ENCODE results near the gene EHD2. TPM values are rescaled to one million over a fixed set of nuclear protein-coding genes. Genes with fewer than 3 reads are reported as not detected.
A peak's percentile ranks its signal among the peaks of the same experiment; 100 is the strongest.

EHD2 gene
- total RNA-seq, 1 donor from 2014 or later: 1.2 TPM

- DNase-seq (ENCODE audit: low spot score in 2 of 2): no peak
- FAIRE-seq: no peak
Measured at GRCh38 chr19:47686679-47687450, 26.4 kb upstream of the EHD2 start.

- FAIRE-seq (no peak), DNase-seq (ENCODE audit: low spot score in 2 of 2) (no peak)
Measured at GRCh38 chr19:47687906-47688305, 25.3 kb upstream of the EHD2 start.

GRCh38 chr19:47691090-47691489 lies 22.1 kb upstream of the EHD2 start:
- no peak for FAIRE-seq
- no peak for DNase-seq (ENCODE audit: low spot score in 2 of 2)

- no peak for FAIRE-seq
- DNase-seq (ENCODE audit: low spot score in 2 of 2): no peak
Measured at GRCh38 chr19:47691782-47692181, 21.4 kb upstream of the EHD2 start.

DNA sequence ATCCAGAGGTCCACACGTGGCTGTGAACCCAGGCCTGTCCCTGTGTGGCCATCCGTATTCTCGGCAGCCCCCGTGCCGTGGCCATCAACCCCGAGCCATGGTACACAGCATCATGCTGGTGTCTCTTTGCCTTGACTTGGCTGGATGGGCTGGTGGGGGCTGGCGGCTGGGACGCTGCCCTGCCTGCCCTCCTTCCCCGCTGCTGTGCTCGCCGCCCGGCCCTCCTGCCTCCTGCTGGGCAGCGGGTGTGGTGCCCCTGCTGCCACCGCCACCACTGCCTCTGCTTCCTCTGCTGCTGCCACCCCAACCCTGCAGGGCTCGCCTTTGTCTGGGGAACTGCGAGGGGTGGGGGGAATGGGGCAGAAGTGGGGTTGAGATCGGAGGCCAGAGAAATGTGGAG lies 19.7 kb upstream of the EHD2 start:
- FAIRE-seq (no peak), DNase-seq (ENCODE audit: low spot score in 2 of 2) (no peak)

GRCh38 chr19:47693903-47694302 lies 19.3 kb upstream of the EHD2 start:
- FAIRE-seq: no peak
- DNase-seq (ENCODE audit: low spot score in 2 of 2): no peak

DNA sequence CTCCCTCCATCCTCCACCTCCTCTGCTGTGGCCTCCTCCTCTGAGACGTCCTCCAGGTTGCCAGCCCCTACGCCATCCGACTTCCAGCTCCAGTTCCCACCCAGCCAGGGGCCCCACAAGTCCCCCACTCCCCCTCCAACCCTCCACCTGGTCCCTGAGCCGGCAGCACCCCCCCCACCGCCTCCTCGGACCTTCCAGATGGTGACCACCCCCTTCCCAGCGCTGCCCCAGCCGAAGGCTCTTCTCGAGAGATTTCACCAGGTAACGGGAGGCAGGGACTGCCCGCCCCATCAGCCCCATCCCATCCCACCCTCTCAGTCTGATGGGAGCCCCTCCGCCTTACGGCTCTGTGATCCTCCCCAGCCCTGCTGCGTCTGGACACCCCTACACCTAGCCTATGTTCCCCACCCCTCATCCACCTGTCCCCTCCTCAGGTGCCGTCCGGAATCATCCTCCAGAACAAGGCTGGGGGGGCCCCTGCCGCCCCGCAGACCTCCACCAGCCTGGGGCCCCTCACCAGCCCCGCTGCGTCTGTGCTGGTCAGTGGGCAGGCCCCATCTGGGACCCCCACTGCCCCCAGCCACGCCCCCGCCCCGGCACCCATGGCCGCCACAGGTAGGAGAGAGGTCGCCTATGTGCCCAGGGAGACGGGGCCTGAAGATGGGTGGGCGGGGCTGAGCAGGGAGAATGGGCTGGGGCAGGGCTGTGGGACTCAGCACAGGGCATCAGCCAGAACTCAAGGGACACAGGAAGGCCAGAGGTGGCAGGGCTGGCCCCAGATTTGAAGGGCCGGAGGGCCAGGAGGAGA lies 18.6 kb upstream of the EHD2 start:
- DNase-seq (ENCODE audit: low spot score in 2 of 2) (no peak), FAIRE-seq (no peak)

GRCh38 chr19:47695533-47696262 lies 17.5 kb upstream of the EHD2 start:
- no peak for DNase-seq (ENCODE audit: low spot score in 2 of 2)
- no peak for FAIRE-seq

- FAIRE-seq (no peak), DNase-seq (ENCODE audit: low spot score in 2 of 2) (no peak)
Measured at GRCh38 chr19:47696635-47697034, 16.6 kb upstream of the EHD2 start.

DNA sequence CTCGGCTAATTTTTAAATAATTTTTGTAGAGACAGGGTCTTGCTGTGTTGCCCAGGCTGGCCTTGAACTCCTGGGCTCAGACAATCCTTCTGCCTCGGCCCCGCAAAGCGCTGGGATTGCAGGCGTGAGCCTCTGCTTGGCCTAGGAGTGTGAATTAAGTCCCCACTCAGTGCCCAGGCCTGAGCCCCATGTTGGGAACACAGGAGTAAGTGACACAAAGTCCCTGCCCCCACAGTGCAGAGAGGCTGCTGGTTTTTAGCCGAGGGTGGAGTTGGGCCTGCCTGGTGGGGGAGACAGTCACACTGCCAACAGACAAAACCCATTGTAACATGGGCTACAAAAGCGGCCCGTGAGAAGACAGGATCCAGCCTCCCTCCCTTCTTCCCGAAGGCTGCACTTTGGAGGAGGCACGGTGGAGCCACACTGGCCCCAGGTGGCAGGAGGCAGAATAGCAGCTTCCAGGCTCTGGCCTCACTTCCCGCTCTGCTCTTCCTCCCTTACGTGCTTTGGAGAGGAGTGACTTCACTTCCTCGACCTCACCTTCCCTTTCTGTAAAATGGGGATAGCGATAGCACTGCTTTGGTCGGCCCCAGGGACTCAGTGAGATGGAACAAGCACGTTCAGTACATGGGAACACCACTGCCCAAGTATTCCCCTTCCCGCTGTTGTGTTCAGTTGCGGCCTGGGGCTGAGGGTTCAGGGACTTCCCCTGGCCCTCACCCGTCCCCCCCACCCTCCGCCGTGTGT lies 15.2 kb upstream of the EHD2 start:
- DNase-seq (ENCODE audit: low spot score in 2 of 2): peak; percentile 91 to 92
- FAIRE-seq: peak; percentile 13

GRCh38 chr19:47698631-47699359 lies 14.4 kb upstream of the EHD2 start:
- DNase-seq (ENCODE audit: low spot score in 2 of 2) (no peak), FAIRE-seq (no peak)

GRCh38 chr19:47699360-47699917 lies 13.8 kb upstream of the EHD2 start:
- DNase-seq (ENCODE audit: low spot score in 2 of 2) (peak; percentile 72 to 74), FAIRE-seq (no peak)

- DNase-seq (ENCODE audit: low spot score in 2 of 2): no peak
- no peak for FAIRE-seq
Measured at GRCh38 chr19:47700934-47701716, 12.1 kb upstream of the EHD2 start.

- DNase-seq (ENCODE audit: low spot score in 2 of 2) (no peak), FAIRE-seq (no peak)
Measured at GRCh38 chr19:47701717-47702552, 11.3 kb upstream of the EHD2 start.

DNA sequence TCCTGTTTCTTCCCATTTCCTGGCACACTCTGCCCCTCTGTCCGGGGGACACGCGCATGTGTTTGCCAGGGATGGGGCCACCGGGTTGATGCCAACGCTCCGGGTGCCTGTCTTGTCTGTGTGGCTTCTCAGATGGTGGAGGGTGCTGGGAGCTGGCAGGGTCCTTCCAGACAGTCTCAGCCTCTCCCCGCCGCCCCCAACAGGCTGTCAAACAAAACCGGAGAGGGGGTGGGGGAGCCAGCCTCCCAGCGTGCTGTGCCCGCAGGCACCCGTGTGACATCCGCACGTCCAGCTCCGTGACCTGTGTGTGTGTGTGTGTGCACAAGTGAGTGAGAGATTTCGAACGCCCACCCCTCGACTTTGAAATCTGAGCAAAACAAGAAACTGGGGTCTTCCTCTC lies 10.6 kb upstream of the EHD2 start:
- FAIRE-seq (no peak), DNase-seq (ENCODE audit: low spot score in 2 of 2) (no peak)

DNA sequence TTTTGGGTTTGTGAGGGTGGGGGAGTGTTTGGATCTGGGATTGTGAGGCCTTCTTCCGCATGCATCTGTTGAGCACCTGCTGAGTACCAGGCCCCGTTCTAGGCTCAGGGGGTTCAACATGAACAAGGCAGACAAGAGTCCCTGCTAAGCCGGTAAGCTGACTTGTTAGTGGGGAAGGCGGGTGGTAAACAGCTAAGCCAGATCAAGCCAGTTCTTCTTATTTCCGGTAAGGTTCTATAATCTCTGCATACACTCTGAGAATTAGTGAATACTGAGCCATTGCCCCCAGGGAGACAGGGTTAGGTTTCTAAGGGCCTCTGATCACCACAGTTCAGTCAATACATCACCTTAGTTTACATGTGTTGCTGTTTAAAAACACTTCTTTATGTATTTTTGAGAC lies 9.9 kb upstream of the EHD2 start:
- DNase-seq (ENCODE audit: low spot score in 2 of 2) (no peak), FAIRE-seq (no peak)

DNA sequence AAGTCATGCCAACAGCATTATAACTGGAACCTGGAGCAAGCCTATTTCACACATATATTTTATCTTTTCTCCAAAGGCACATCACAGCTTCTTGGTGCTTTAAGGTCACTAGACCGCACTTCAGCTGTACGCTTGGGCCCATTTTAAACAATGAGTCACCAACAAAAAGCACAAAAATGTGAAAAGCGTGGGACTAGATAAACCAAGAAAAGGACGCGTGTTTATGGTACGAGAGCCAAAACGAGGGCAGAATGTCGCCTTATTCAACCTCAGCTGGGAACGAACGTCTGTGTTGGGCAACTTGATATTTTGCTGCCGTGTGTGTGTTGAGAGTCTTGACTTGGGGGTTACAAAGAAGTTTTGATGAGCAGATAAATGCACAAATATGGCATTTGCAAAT lies 9.2 kb upstream of the EHD2 start:
- no peak for FAIRE-seq

GRCh38 chr19:47704656-47705055 lies 8.6 kb upstream of the EHD2 start:
- DNase-seq (ENCODE audit: low spot score in 2 of 2) (no peak), FAIRE-seq (no peak)

More for the DNA sequence above, 9.2 kb upstream of the EHD2 start:
- no peak for DNase-seq (ENCODE audit: low spot score in 2 of 2)

All from frontal cortex (tissue), 4 donors.